A549 treated with Mapracorat at 1 μM for 4 hours (cell line): ENCODE results near the gene BST2. TPM values are rescaled to one million over a fixed set of nuclear protein-coding genes. Genes with fewer than 3 reads are reported as not detected.

Source experiments
- total RNA-seq: library from RNA; stranded (reverse); fragments of 200-300 nt; extraction: Qiagen RNA extraction; gene quantifications from 5 replicates; pipeline ENCODE4 v1.2.3, GENCODE V29; 2022

BST2 gene
- 0.13 to 0.24 TPM in 2 of 5 replicates, not detected in the others for total RNA-seq

DNA sequence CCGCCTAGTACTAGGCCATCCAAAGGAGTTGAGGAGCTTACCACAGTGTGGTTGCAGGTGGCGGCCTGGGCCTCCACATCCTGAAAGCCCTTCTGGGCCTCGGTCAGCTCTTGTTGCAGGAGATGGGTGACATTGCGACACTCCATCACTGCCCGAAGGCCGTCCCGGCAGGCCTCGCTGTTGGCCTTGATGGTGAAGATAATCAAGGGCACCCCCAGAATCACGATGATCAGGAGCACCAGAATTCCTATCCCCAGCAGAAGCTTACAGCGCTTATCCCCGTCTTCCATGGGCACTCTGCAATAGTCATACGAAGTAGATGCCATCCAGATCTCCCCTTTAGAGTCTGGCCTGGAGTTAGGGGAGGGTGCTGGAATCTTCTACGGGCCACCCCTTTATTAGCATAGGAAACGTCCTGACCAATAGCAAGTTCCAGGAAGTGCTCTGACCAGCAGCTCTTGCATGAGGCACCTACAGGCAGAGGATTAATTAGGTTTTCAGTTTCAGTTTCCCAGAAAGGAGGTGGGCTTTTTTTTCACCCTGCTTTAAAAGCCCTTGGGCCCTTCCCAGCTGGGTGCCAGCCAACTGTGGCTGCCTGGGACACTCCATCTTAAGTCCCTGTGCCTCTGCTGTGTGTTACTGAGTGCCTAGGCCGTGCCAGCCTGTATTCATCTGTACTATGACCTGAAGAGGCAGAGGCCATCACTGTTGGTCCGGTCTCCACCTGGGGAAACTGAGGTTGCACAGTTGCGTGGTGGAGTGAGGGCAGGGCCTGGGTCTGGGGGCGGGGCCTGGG lies at the start of gene BST2:
Gene BST2, minus strand, starts transcription at position 381 of the 796 bp plus-strand sequence. Its CDS starts 55 bp downstream, at position 326.

GRCh38 chr19:17448131-17448967 lies 42.9 kb upstream of the BST2 start, which contains the start of gene TMEM221:
Gene TMEM221 (minus strand): TSS chr19:17448668. CDS start chr19:17448462, 206 bp downstream.

GRCh38 chr19:17419621-17420474 lies 14.4 kb upstream of the BST2 start, which contains the start of gene MVB12A:
Gene MVB12A (plus strand): TSS chr19:17420047. CDS start chr19:17420136, 89 bp downstream.

GRCh38 chr19:17393914-17394313 lies 11.5 kb downstream of the BST2 start, which contains the start of gene CCDC194:
Gene CCDC194 (minus strand): TSS chr19:17394196. CDS start chr19:17394158, 38 bp downstream.

GRCh38 chr19:17376935-17377600 lies 28.4 kb downstream of the BST2 start, which contains the start of gene PLVAP:
Gene PLVAP (minus strand): TSS chr19:17377342. CDS start chr19:17377288, 54 bp downstream.

Other genes starting within 250 kb of the BST2 start
- gene USE1, start 190.3 kb downstream of the BST2 start, total RNA-seq, result 13.8 to 16.3 TPM (median 14.9 TPM) in 5 replicates
- gene OCEL1, start 179.4 kb downstream of the BST2 start, total RNA-seq, result 10.3 to 12.6 TPM (median 12.1 TPM) in 5 replicates
- gene NR2F6, start 159.7 kb downstream of the BST2 start, total RNA-seq, result 27.2 to 64.7 TPM (median 62.9 TPM) in 5 replicates
- gene USHBP1, start 140.9 kb downstream of the BST2 start, total RNA-seq, result not detected in 5 replicates
- gene BABAM1, start 138.2 kb downstream of the BST2 start, total RNA-seq, result 59.1 to 64.3 TPM (median 61.0 TPM) in 5 replicates
- gene ANKLE1, start 123.7 kb downstream of the BST2 start, total RNA-seq, result 0.22 to 0.56 TPM (median 0.35 TPM) in 5 replicates
- 1.9 to 3.5 TPM (median 2.8 TPM) in 5 replicates for gene ABHD8, start 102.2 kb downstream of the BST2 start, total RNA-seq
- gene MRPL34, start 99.8 kb downstream of the BST2 start, total RNA-seq, result 56.1 to 87.4 TPM (median 83.9 TPM) in 5 replicates
- 49.5 to 59.2 TPM (median 55.7 TPM) in 5 replicates for gene DDA1, start 96.1 kb downstream of the BST2 start, total RNA-seq
- 1.9 to 4.1 TPM (median 3.4 TPM) in 5 replicates for gene ANO8, start 70.8 kb downstream of the BST2 start, total RNA-seq
- gene GTPBP3, start 68.1 kb downstream of the BST2 start, total RNA-seq, result 14.4 to 22.1 TPM (median 20.2 TPM) in 5 replicates
- gene PLVAP, start 28.3 kb downstream of the BST2 start, total RNA-seq, result not detected in 5 replicates
- not detected in 5 replicates for gene CCDC194, start 11.4 kb downstream of the BST2 start, total RNA-seq
- gene MVB12A, start 14.4 kb upstream of the BST2 start, total RNA-seq, result 27.7 to 42.0 TPM (median 41.3 TPM) in 5 replicates
- gene TMEM221, start 43.0 kb upstream of the BST2 start, total RNA-seq, result 0.32 to 0.85 TPM (median 0.83 TPM) in 5 replicates
- not detected in 5 replicates for gene NXNL1, start 55.3 kb upstream of the BST2 start, total RNA-seq
- gene SLC27A1, start 64.9 kb upstream of the BST2 start, total RNA-seq, result 2.5 to 3.0 TPM (median 2.5 TPM) in 5 replicates
- gene PGLS, start 106.0 kb upstream of the BST2 start, total RNA-seq, result 46.6 to 76.0 TPM (median 72.5 TPM) in 5 replicates
- gene COLGALT1, start 150.0 kb upstream of the BST2 start, total RNA-seq, result 55.3 to 75.3 TPM (median 70.2 TPM) in 5 replicates